Lower lobe of right lung (tissue), 2 donors: Measurements from ENCODE around the gene ANKRD13D. TPM values are rescaled to one million over a fixed set of nuclear protein-coding genes. Genes with fewer than 3 reads are reported as not detected.

ENCODE experiments used
- ATAC-seq, 2 donors: fragments of 200-7000 bp; cut with Tn5 transposase; one replicate each; pipeline ENCODE4 v1.9.1; 2020 to 2022; ENCODE audit warnings: mild to moderate bottlenecking in 2 of 2, moderate library complexity in 2 of 2
- DNase-seq: peaks from one replicate; pipeline ENCODE4 v3.0.0-alpha.2; 2020
- H3K27ac ChIP-seq: fragments of 200-600 bp; one replicate; pipeline ENCODE4 v1.8.0; 2022
- H3K27me3 ChIP-seq: fragments of 200-600 bp; one replicate; pipeline ENCODE4 v1.8.0; 2022; ENCODE audit warnings: low read depth
- H3K36me3 ChIP-seq: fragments of 200-600 bp; one replicate; pipeline ENCODE4 v1.8.0; 2022; ENCODE audit warnings: mild to moderate bottlenecking
- H3K4me1 ChIP-seq: fragments of 200-600 bp; one replicate; pipeline ENCODE4 v1.8.0; 2022
- H3K4me3 ChIP-seq: fragments of 200-600 bp; one replicate; pipeline ENCODE4 v1.8.0; 2022; ENCODE audit warnings: mild to moderate bottlenecking
- H3K9me3 ChIP-seq: fragments of 200-600 bp; one replicate; pipeline ENCODE4 v1.8.0; 2022
- CTCF ChIP-seq: fragments of 200-600 bp; IDR thresholded peaks from one replicate; pipeline ENCODE4 v1.8.0; 2022; ENCODE audit warnings: antibody characterized with exemption, mild to moderate bottlenecking
- intact Hi-C: fragments of 100-400 bp; cut with DNase I; formaldehyde crosslinking; loops from one replicate; pipeline ENCODE4 v1.11.0; 2022
- total RNA-seq: library from RNA; stranded (reverse); fragmentation: NEBNext Ultra II Directional; extraction: Animal tissue kit (Norgen Biotek cat#: 25700); gene quantifications from one replicate; pipeline ENCODE4 v1.2.1, GENCODE V29; 2021
- donor health status: DM: no; HTN: yes; CAD: no; lungs with severe emphysema.

ANKRD13D gene
- total RNA-seq, 1 donor from 2014 or later = 66.9 TPM

- DNase-seq = peak; percentile 85
- intact Hi-C loops = no loop called here
- Histone ChIP-seq H3K27ac (peak overlapping the region; percentile 85), H3K4me1 (peaks cover 29% of the 10 kb centered on the region), H3K27me3 (no peaks in the 10 kb centered on the region), H3K4me3 (peak overlapping the region; percentile 98), H3K36me3 (peaks cover 52% of the 10 kb centered on the region), H3K9me3 (no peaks in the 10 kb centered on the region)
- peak; percentile 71 to 74 for ATAC-seq
- TF ChIP-seq CTCF = no peak
Observed at GRCh38 chr11:67302571-67303131, 13.5 kb downstream of the ANKRD13D start.

- Histone ChIP-seq H3K36me3 (peaks cover 56% of the 10 kb centered on the region), H3K4me1 (peaks cover 29% of the 10 kb centered on the region), H3K27me3 (no peaks in the 10 kb centered on the region), H3K27ac (peak within 1 kb of the TSS; percentile 85), H3K9me3 (no peaks in the 10 kb centered on the region), H3K4me3 (peak within 1 kb of the TSS; percentile 98)
- ATAC-seq (peak; percentile 95 to 97), DNase-seq (peak; percentile 92)
- intact Hi-C loops = no loop called here
- TF ChIP-seq CTCF = no peak
Observed at GRCh38 chr11:67303132-67303834, 14.2 kb downstream of the ANKRD13D start, which contains the start of gene SSH3. Gene SSH3, plus strand, starts transcription at chr11:67303530. Its CDS starts 96 bp downstream, at chr11:67303626.

- H3K27ac ChIP-seq = peak overlapping the region; percentile 85
- DNase-seq (peak; percentile 71), ATAC-seq (peak; percentile 61 to 63)
- peaks cover 29% of the 10 kb centered on the region for H3K4me1 ChIP-seq
- H3K27me3 ChIP-seq = no peaks in the 10 kb centered on the region
- no peak for TF ChIP-seq CTCF
- H3K9me3 ChIP-seq = no peaks in the 10 kb centered on the region
- intact Hi-C loops = no loop called here
- H3K36me3 ChIP-seq = peaks cover 56% of the 10 kb centered on the region
- peak overlapping the region; percentile 98 for H3K4me3 ChIP-seq
Observed at GRCh38 chr11:67303835-67304411, 14.8 kb downstream of the ANKRD13D start.

GRCh38 chr11:67304511-67305113 is 15.5 kb downstream of the ANKRD13D start:
- Histone ChIP-seq H3K4me1 (peaks cover 29% of the 10 kb centered on the region), H3K36me3 (peaks cover 56% of the 10 kb centered on the region), H3K9me3 (no peaks in the 10 kb centered on the region), H3K4me3 (peak overlapping the region; percentile 98), H3K27me3 (no peaks in the 10 kb centered on the region), H3K27ac (no peak overlapping the region)
- ATAC-seq = no peak
- peak; percentile 39 for DNase-seq
- intact Hi-C loops = no loop called here
- TF ChIP-seq CTCF = no peak

- no peak for TF ChIP-seq CTCF
- no peak overlapping the region for H3K4me3 ChIP-seq
- H3K36me3 ChIP-seq = peaks cover 54% of the 10 kb centered on the region
- intact Hi-C loops = no loop called here
- no peak for ATAC-seq
- DNase-seq = no peak
- no peaks in the 10 kb centered on the region for H3K9me3 ChIP-seq
- H3K27ac ChIP-seq = no peak overlapping the region
- H3K27me3 ChIP-seq = no peaks in the 10 kb centered on the region
- H3K4me1 ChIP-seq = peaks cover 22% of the 10 kb centered on the region
Observed at GRCh38 chr11:67306769-67307544, 17.9 kb downstream of the ANKRD13D start.
